GM18951 (cell line): Measurements from ENCODE around the gene GLRX2.
A peak's percentile ranks its signal among the peaks of the same experiment; 100 is the strongest.

Experiments
- POLR2A ChIP-seq: IDR thresholded peaks from 4 replicates; pipeline ENCODE4 v1.6.1; 2011; ENCODE audit warnings: mild to moderate bottlenecking; ENCODE audit not compliant: insufficient read length, insufficient read depth; ENCODE audit errors: extremely low read depth
- in situ Hi-C: fragments of 300-500 bp; cut with MboI; formaldehyde crosslinking; loops from one replicate; pipeline ENCODE4 v1.12.0; 2022; ENCODE audit warnings: low sequenced_read_pairs, mixed read lengths, inconsistent platforms; ENCODE audit not compliant: unreplicated experiment

Gene GLRX2, protein sequence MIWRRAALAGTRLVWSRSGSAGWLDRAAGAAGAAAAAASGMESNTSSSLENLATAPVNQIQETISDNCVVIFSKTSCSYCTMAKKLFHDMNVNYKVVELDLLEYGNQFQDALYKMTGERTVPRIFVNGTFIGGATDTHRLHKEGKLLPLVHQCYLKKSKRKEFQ

DNA sequence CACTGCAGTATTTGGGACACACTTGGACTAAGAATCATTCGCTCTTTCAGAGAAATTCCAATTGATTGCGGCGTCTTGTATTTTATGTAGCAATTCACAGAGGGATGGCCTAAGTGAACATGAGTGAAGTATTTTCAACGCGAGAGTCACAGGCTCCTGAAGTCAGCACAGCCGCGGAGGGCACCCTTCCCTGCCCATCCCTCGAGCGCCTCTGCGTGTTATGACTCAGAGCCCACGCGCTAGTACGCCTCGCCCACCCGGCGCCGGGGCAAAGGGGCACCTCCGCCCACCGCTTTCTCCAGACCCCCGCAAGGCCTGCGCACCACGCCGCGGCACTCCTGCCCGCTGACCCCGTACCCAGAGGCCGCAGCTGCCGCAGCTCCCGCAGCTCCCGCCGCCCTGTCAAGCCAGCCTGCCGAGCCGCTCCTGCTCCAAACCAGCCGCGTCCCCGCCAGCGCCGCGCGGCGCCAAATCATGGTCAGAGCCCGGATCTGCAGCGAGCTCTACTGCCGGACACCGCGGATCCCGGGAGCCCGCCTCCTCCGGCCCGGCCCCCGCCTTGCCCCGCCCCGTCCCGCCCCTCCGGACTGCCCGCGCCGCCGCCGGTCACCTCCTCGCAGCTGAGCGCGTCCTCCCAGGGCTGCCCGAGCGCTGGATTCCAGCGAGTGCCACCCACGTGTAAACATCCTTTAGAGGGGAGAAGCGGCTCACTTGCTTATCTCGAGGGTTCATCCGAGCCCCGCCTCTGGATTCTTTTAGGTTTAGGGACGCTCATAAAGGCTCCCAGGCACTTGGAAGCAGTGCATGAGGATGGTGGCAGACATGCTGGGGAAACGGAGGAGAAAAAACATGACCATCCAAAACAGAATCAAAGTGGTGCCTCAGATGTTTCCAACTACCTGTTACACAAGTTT, at the start of gene GLRX2:
TSS of gene GLRX2 (minus strand) at position 508 of the 914 bp plus-strand sequence. CDS start at position 476, 32 bp downstream.
- in situ Hi-C loops, result no loop called here
- peak; percentile 88 for TF ChIP-seq POLR2A

- no peak for TF ChIP-seq POLR2A
- in situ Hi-C loops, result no loop called here
Observed at GRCh38 chr1:193144999-193145398, 39.8 kb upstream of the GLRX2 start.

- no peak for TF ChIP-seq POLR2A
Observed at GRCh38 chr1:193144361-193144938, 39.2 kb upstream of the GLRX2 start.

GRCh38 chr1:193143285-193143684, 38.1 kb upstream of the GLRX2 start:
- TF ChIP-seq POLR2A, result no peak
- in situ Hi-C loops, result no loop called here

More at GRCh38 chr1:193144361-193144938, 39.2 kb upstream of the GLRX2 start:
- in situ Hi-C loops, result no loop called here

GRCh38 chr1:193142409-193142808, 37.2 kb upstream of the GLRX2 start:
- no peak for TF ChIP-seq POLR2A
- in situ Hi-C loops, result no loop called here

DNA sequence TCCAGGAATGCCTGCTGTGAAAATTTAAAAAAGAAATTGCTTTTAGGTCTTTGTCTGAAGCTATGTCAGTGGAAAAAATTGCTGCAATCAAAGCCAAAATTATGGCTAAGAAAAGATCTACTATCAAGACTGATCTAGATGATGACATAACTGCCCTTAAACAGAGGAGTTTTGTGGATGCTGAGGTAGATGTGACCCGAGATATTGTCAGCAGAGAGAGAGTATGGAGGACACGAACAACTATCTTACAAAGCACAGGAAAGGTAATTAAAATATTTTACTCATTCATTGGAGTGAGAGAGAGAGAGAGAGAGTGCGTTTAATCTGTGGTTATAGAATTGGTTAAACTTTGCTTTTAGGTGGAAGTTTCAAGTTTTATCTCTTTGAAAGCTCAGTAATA, 36.6 kb upstream of the GLRX2 start:
- in situ Hi-C loops, result no loop called here
- TF ChIP-seq POLR2A, result no peak

DNA sequence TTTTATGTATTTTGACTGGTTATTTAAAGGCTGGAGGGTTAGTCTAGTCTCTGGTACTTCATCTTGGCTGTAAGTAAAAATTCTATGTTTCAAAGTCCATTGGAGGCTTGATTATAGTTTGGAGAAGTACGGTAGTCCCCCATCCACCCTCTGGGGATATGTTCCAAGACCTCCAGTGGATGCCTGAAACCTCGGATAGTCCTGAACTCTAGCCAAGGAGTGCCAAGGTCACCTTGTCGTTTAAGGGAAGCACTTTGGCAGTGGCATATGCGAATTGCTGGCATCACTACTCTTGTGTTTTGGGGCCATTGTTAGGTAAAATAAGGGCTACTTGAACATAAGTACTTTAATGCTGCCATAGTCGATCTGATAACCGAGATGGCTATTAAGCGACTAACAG, 35.0 kb upstream of the GLRX2 start:
- in situ Hi-C loops, result no loop called here
- no peak for TF ChIP-seq POLR2A

DNA sequence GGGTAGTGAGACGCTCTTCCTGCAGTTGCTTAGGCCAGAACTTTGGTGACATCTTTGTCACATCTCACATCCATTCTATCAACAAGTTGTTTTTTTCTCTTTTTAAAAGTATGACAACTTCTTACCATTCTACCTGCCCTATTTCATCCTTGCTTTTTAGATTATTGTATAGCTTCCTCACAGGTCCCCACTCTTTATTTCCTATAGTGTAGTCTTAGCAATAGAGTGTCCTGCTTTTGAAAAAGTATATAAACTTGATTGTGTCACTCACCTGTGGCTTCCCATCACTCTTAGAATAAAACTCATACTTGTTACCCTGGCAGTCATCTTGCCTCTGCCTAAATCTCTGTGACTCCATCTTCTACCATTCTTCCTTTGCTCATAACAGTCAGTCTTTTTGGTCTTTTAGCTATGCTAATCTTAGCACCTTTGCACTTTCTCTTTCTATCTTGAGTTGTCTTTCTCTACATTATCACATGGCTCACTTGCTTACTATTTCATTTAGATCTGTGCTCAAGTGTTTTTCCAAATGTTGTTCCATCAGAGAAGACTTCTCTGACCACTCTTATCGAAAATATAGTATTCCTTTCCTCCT, 26.1 kb upstream of the GLRX2 start:
- no peak for TF ChIP-seq POLR2A
- in situ Hi-C loops, result no loop called here

- in situ Hi-C loops, result no loop called here
- no peak for TF ChIP-seq POLR2A
Observed at GRCh38 chr1:193125369-193125768, 20.2 kb upstream of the GLRX2 start.

DNA sequence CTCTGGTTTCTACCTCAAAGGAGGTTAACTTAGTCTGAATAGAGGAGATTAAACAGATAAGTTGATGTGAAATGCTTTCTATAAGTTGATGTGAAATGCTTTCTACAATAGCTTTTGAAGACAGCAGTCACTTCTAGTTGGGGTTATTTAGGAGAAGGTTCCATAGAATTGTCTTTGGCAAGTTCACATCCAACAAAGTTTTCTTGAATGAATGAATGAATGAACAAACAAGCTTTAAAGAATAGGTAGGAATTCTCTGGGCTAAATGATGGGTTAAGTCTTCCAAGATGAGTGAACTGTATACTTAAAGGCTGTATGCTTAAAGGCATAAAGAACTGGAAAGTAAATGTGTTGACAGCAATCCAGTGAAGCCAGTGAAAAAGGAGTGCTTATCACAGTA, 18.5 kb upstream of the GLRX2 start:
- in situ Hi-C loops, result no loop called here
- TF ChIP-seq POLR2A, result no peak

GRCh38 chr1:193121616-193122593, 16.7 kb upstream of the GLRX2 start, which contains the start of gene CDC73:
CDC73 (plus strand) TSS chr1:193122031; CDS start chr1:193122201, 170 bp downstream.
- TF ChIP-seq POLR2A, result peak; percentile 80
- in situ Hi-C loops, result no loop called here

DNA sequence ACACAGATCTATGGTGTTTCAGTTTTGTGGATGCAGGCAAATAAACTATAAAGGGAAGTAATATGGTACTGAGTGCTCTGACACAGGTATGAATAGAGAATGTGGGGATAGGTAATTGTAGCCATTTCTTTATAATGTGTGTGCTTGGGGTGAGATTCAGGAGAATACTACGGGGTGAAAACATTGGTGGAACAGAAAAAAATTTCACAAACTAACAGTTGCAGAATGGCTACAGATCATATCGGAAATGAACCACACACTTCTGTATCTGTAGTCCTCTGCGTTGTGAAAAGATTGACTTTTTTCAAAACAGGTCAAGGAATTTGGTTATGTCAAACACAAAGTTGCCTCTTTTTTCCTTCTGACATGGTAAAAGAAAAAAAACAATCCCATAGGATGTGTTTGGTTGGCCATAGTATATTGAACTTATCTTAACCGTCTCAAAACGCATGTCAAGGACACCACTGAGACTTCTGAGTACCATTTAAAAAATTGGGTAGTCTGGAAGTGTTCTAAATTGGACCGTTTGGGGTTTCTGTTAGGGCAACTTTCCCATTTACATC, 15.5 kb upstream of the GLRX2 start:
- TF ChIP-seq POLR2A, result no peak
- in situ Hi-C loops, result no loop called here
